SK-N-SH (cell line): ENCODE results near the gene RNF151.

Source experiments
- CTCF ChIP-seq: fragments of 200-600 bp; sonication (generic); IDR thresholded peaks from 2 replicates; pipeline ENCODE4 v1.6.1; 2017; ENCODE audit warnings: antibody characterized with exemption, mild to moderate bottlenecking, moderate library complexity
- EP300 ChIP-seq, 2 experiments: IDR thresholded peaks; 2 replicates each; pipeline versions ENCODE4 v1.4.0 to v1.6.1; 2012; ENCODE audit warnings: borderline replicate concordance in 1 of 2, low read depth in 1 of 2, low read length in 1 of 2
- EZH2phosphoT487 ChIP-seq: fragments of 200-600 bp; sonication (generic); IDR thresholded peaks from 2 replicates; pipeline ENCODE4 v1.6.1; 2017; ENCODE audit warnings: low read depth, mixed run types, mild to moderate bottlenecking, antibody characterized with exemption, moderate library complexity, borderline replicate concordance
- GABPA ChIP-seq: IDR thresholded peaks from 2 replicates; pipeline ENCODE4 v1.4.0; 2012; ENCODE audit warnings: low read depth, mild to moderate bottlenecking
- MAX ChIP-seq: IDR thresholded peaks from 2 replicates; pipeline ENCODE4 v1.4.0; 2012; ENCODE audit warnings: low read depth
- NFIC ChIP-seq: IDR thresholded peaks from 2 replicates; pipeline ENCODE4 v1.4.0; 2012; ENCODE audit warnings: borderline replicate concordance
- TAF1 ChIP-seq: IDR thresholded peaks from 2 replicates; pipeline ENCODE4 v1.6.1; 2012; ENCODE audit warnings: low read depth, mild to moderate bottlenecking, low read length, moderate library complexity, borderline replicate concordance
- TEAD4 ChIP-seq: IDR thresholded peaks from 2 replicates; pipeline ENCODE4 v1.4.0; 2012; ENCODE audit warnings: mild to moderate bottlenecking, borderline replicate concordance; ENCODE audit not compliant: insufficient read depth
- USF2 ChIP-seq: fragments of 150-350 bp; IDR thresholded peaks from 2 replicates; pipeline ENCODE4 v1.6.1; 2017; ENCODE audit warnings: antibody characterized with exemption, low read length, low read depth, borderline replicate concordance
- ZBTB33 ChIP-seq: IDR thresholded peaks from 2 replicates; pipeline ENCODE4 v1.4.0; 2012; ENCODE audit warnings: low read depth, borderline replicate concordance
- TF ChIP-seq, protein P1 (sequence below): IDR thresholded peaks from 2 replicates; pipeline ENCODE4 v1.6.1; 2012; ENCODE audit warnings: mild to moderate bottlenecking, low read depth, low read length, moderate library complexity

DNA sequence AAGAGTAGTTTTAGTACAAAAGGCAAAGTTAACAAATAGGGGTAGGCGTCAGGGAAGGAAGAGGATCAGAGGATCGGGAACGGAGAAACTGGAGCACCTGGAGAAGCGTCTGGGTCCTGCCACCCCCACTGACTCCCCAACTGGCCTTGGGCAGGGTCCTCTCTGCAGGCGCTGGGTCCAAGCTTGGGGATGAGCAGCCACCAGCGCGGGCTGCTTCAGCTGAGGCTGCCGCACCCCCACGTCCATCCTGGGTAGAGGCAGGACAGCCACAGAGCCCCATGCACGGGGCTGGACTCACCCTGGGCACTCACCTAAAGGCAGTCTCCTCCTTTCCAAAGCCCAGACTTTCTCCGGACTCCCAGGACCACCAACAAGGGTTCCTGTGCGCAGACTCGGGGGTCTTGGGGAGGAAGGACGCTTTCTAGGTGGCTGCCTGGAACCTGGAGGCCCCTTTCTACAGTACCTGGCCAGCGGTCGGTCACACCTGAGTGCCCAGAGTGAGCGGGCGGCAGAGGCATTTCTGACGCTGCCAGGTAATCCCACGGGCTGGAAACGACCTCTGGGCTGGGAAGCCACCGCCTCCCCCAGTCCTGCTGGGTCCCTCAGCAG, 49.5 kb upstream of the RNF151 start:
- TF ChIP-seq ZBTB33 = no peak
- TF ChIP-seq EP300 (IDR thresholded peaks at IDR 0.05; ENCODE audit: borderline replicate concordance in 1 of 2, low read depth in 1 of 2, low read length in 1 of 2) = no peak
- no peak for TF ChIP-seq TAF1
- no peak for TF ChIP-seq MAX
- TF ChIP-seq CTCF = no peak
- no peak for TF ChIP-seq USF2
- TF ChIP-seq, protein P1, sequence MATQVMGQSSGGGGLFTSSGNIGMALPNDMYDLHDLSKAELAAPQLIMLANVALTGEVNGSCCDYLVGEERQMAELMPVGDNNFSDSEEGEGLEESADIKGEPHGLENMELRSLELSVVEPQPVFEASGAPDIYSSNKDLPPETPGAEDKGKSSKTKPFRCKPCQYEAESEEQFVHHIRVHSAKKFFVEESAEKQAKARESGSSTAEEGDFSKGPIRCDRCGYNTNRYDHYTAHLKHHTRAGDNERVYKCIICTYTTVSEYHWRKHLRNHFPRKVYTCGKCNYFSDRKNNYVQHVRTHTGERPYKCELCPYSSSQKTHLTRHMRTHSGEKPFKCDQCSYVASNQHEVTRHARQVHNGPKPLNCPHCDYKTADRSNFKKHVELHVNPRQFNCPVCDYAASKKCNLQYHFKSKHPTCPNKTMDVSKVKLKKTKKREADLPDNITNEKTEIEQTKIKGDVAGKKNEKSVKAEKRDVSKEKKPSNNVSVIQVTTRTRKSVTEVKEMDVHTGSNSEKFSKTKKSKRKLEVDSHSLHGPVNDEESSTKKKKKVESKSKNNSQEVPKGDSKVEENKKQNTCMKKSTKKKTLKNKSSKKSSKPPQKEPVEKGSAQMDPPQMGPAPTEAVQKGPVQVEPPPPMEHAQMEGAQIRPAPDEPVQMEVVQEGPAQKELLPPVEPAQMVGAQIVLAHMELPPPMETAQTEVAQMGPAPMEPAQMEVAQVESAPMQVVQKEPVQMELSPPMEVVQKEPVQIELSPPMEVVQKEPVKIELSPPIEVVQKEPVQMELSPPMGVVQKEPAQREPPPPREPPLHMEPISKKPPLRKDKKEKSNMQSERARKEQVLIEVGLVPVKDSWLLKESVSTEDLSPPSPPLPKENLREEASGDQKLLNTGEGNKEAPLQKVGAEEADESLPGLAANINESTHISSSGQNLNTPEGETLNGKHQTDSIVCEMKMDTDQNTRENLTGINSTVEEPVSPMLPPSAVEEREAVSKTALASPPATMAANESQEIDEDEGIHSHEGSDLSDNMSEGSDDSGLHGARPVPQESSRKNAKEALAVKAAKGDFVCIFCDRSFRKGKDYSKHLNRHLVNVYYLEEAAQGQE = no peak
- TF ChIP-seq TEAD4 = no peak
- TF ChIP-seq EZH2phosphoT487 = no peak
- TF ChIP-seq GABPA = no peak
- TF ChIP-seq NFIC = no peak
